K562 (cell line): ENCODE data around the gene TMEM132C. TPM values are rescaled to one million over a fixed set of nuclear protein-coding genes. Genes with fewer than 3 reads are reported as not detected.

Experiments
- ATAC-seq: fragments of 200-7000 bp; cut with Tn5 transposase; 3 replicates; pipeline ENCODE4 v1.9.1; 2020; ENCODE audit warnings: moderate library complexity
- BruUV-seq: library from RNA; stranded (reverse); fragments of 400-500 nt; replicated peaks from 2 replicates; lab custom pipeline; 2021; lab: Mats Ljungman, UMichigan
- CTCF ChIA-PET: fragments of 300-600 bp; formaldehyde crosslinking; extraction: SDS; loops from one replicate; lab custom pipeline; 2021; ENCODE audit warnings: low intra/inter-chr PET ratio; lab: Yijun Ruan, JAX
- POLR2A ChIA-PET: fragments of 300-600, 350-650 bp; sonication (Branson Sonifier 250); formaldehyde crosslinking; extraction: SDS; loops from one replicate; lab custom pipeline; 2021; ENCODE audit warnings: antibody characterized with exemption, inconsistent platforms; lab: Yijun Ruan, JAX
- DNase-seq, 4 experiments: peaks; one replicate each; pipeline versions ENCODE4 v3.0.0 to v3.0.0-alpha.2; 2011 to 2018; ENCODE audit warnings: low spot score in 3 of 4, mixed read lengths in 3 of 4; ENCODE audit errors: extremely low read depth in 1 of 4
- FAIRE-seq: peaks from 2 replicates; lab custom pipeline; 2011; peaks lifted over from hg19 to GRCh38; lab: Jason Lieb, UNC
- H2AFZ ChIP-seq: 2 replicates; pipeline ENCODE4 v1.6.0; 2011; ENCODE audit warnings: low read depth, low read length, control low read depth, inconsistent platforms
- H3K27ac ChIP-seq: fragments of 200-600 bp; 3 replicates; pipeline ENCODE4 v1.8.0; 2011; ENCODE audit warnings: low read depth, mild to moderate bottlenecking, control low read depth, inconsistent platforms, low read length, moderate library complexity, mixed read lengths; ENCODE audit errors: extremely low read depth
- H3K27me3 ChIP-seq, 2 experiments: fragments of 300-600 bp in 1 of 2; 2 replicates in 1 of 2; 3 replicates in 1 of 2; pipeline versions ENCODE4 v1.6.0 to v1.8.0; 2011; ENCODE audit warnings: inconsistent platforms in 2 of 2, low read length in 2 of 2, mild to moderate bottlenecking in 1 of 2, mixed read lengths in 1 of 2, moderate library complexity in 1 of 2; ENCODE audit not compliant: control insufficient read depth in 2 of 2, insufficient read depth in 2 of 2
- H3K36me3 ChIP-seq: fragments of 300-600 bp; 3 replicates; pipeline ENCODE4 v1.8.0; 2011; ENCODE audit warnings: mild to moderate bottlenecking, low read length, inconsistent platforms; ENCODE audit not compliant: control insufficient read depth, insufficient read depth
- H3K4me1 ChIP-seq, 2 experiments: fragments of 200-600 bp in 1 of 2; replicated peaks in 1 of 2; 2 replicates in 1 of 2; 3 replicates in 1 of 2; pipeline versions ENCODE4 v1.5.1 to v1.8.0; 2011; ENCODE audit warnings: inconsistent platforms in 2 of 2, low read length in 2 of 2, mild to moderate bottlenecking in 1 of 2, mixed read lengths in 1 of 2, moderate library complexity in 1 of 2; ENCODE audit not compliant: control insufficient read depth in 2 of 2, insufficient read depth in 2 of 2
- H3K4me2 ChIP-seq: 2 replicates; pipeline ENCODE4 v1.6.1; 2011; ENCODE audit warnings: low read length, control low read depth, inconsistent platforms, mixed read lengths; ENCODE audit not compliant: insufficient read depth
- H3K4me3 ChIP-seq: fragments of 200-600 bp; sonication (generic), shearing (Covaris generic); 2 replicates; pipeline ENCODE4 v1.5.1; 2016; ENCODE audit warnings: control low read depth, inconsistent platforms
- H3K79me2 ChIP-seq: fragments of 200-600 bp; 3 replicates; pipeline ENCODE4 v1.8.0; 2011; ENCODE audit warnings: low read length, inconsistent platforms; ENCODE audit not compliant: control insufficient read depth, insufficient read depth
- H3K9ac ChIP-seq, 2 experiments: 2 replicates each; pipeline versions ENCODE4 v1.6.0 to v1.6.1; 2011; ENCODE audit warnings: low read depth in 2 of 2, low read length in 2 of 2, control low read depth in 1 of 2, inconsistent platforms in 1 of 2, mild to moderate bottlenecking in 1 of 2, mixed read lengths in 1 of 2; ENCODE audit not compliant: insufficient read depth in 1 of 2
- H3K9me1 ChIP-seq: one replicate; pipeline ENCODE4 v1.6.0; 2011; ENCODE audit warnings: inconsistent platforms, mild to moderate bottlenecking, low read length, moderate library complexity; ENCODE audit not compliant: control insufficient read depth, insufficient read depth
- H3K9me3 ChIP-seq: replicated peaks from 2 replicates; pipeline ENCODE4 v1.5.1; 2011; ENCODE audit warnings: low read depth, low read length, inconsistent platforms; ENCODE audit not compliant: control insufficient read depth, insufficient read depth
- H4K20me1 ChIP-seq: replicated peaks from 2 replicates; pipeline ENCODE4 v1.6.1; 2011; ENCODE audit warnings: low read length, inconsistent platforms, mixed read lengths; ENCODE audit not compliant: control insufficient read depth, insufficient read depth
- CREB1 ChIP-seq, 2 experiments: sonication (generic) in 1 of 2; formaldehyde crosslinking in 1 of 2; IDR thresholded peaks; 2 replicates each; pipeline versions ENCODE4 v1.6.1 to v1.8.0; 2012 to 2022; ENCODE audit warnings: inconsistent platforms in 1 of 2, mild to moderate bottlenecking in 1 of 2, missing genetic modification reagents in 1 of 2, moderate library complexity in 1 of 2
- HEY1 ChIP-seq: fragments of 250-450 bp; sonication (Bioruptor Pico); IDR thresholded peaks from 2 replicates; pipeline ENCODE4 v1.5.0; 2020; ENCODE audit warnings: mild to moderate bottlenecking, moderate library complexity, borderline replicate concordance
- POLR2AphosphoS2 ChIP-seq: IDR thresholded peaks from 2 replicates; pipeline ENCODE4 v1.6.1; 2012; ENCODE audit warnings: low read length, improper control_type of control experiment
- TRIM24 ChIP-seq, 2 experiments: fragments of 450-650 bp; IDR thresholded peaks; 2 replicates each; pipeline ENCODE4 v1.6.1; 2016
- TSC22D4 ChIP-seq: fragments of 450-650 bp; IDR thresholded peaks from 2 replicates; pipeline ENCODE4 v1.6.1; 2016; ENCODE audit warnings: missing genetic modification characterization, missing biosample characterization, control low read depth
- ZNF134 ChIP-seq: fragments of 250-450 bp; sonication (Bioruptor Pico); conservative IDR thresholded peaks from 2 replicates; pipeline ENCODE4 v1.4.0; 2020
- ZNF583 ChIP-seq: fragments of 250-450 bp; sonication (Bioruptor Pico); IDR thresholded peaks from 2 replicates; pipeline ENCODE4 v1.4.0; 2020
- WGBS: fragments of 100-300 bp; shearing (Covaris generic); methylation state at CpG from one replicate; pipeline ENCODE4 v1.1.6; 2016; ENCODE audit warnings: low coverage, mixed read lengths; ENCODE audit not compliant: insufficient coverage; ENCODE audit errors: missing lambda C conversion rate; 5-methylcytosine and 5-hydroxymethylcytosine counted together
- in situ Hi-C: fragments of 300-500 bp; cut with MboI; formaldehyde crosslinking; loops from 4 replicates; pipeline ENCODE4 v1.15.0; 2018; ENCODE audit warnings: inconsistent platforms, mixed read lengths
- intact Hi-C: fragments of 100-400 bp; cut with micrococcal nuclease; formaldehyde crosslinking; loops from 2 replicates; pipeline ENCODE4 v1.14.2; 2022
- polyA plus RNA-seq, 8 experiments: library from polyadenylated mRNA; depleted of rRNA in 4 of 8; stranded (reverse) in 5 of 8; unstranded in 3 of 8; fragments of >200 nt; fragmentation: Nextera tagmentation in 2 of 8; fragmentation: Illumina TruSeq in 1 of 8; extraction: Ambion mirVana in 2 of 8; extraction: Trizol in 1 of 8; gene quantifications; 2 replicates each; pipeline versions ENCODE4 v1.2.1 to v1.2.3, GENCODE V29; 2011 to 2014; ENCODE audit warnings: inconsistent platforms in 1 of 8, missing spikeins in 1 of 8
- total RNA-seq, 7 experiments: library from RNA; depleted of rRNA in 6 of 7; stranded (reverse); fragments of >200 nt in 6 of 7; fragmentation: Illumina TruSeq in 2 of 7; extraction: Trizol in 2 of 7; gene quantifications; 2 replicates each; pipeline versions ENCODE4 v1.2.1 to v1.2.3, GENCODE V29; 2011 to 2021; ENCODE audit warnings: low replicate concordance in 1 of 7

TMEM132C gene
- total and polyA plus RNA-seq, 9 of the 15 experiments (the other 6 are each of a cell fraction or from before 2014, with no cell fraction given), result not detected

GRCh38 chr12:128606538-128606937, 339.6 kb downstream of the TMEM132C start:
- in situ Hi-C loops (no loop called here), intact Hi-C loops (no loop called here)
- no TSS peak for BruUV-seq
- H3K9me1 ChIP-seq, result no peaks in the 10 kb centered on the region
- H3K36me3 ChIP-seq, result no peaks in the 10 kb centered on the region
- peaks cover 0 to 1% of the 10 kb centered on the region in 2 experiments; a peak in 1 of 5 replicates for H3K27me3 ChIP-seq
- 3% methylated on average over 3 of the region's 3 CpGs for WGBS
- POLR2A ChIA-PET, result no interaction called here
- H3K4me2 ChIP-seq, result no peak overlapping the region
- no peak for ATAC-seq
- no peaks in the 10 kb centered on the region for H3K79me2 ChIP-seq
- H3K27ac ChIP-seq, result no peak overlapping the region
- no peak for DNase-seq
- CTCF ChIA-PET, result no interaction called here
- no peak overlapping the region for H3K9ac ChIP-seq
- no peak overlapping the region for H2AFZ ChIP-seq
- FAIRE-seq, result no peak
- no peak for TF ChIP-seq TSC22D4 (tag)
- TF ChIP-seq, all 486 proteins: peak for 0
- no peak overlapping the region for H3K4me3 ChIP-seq
- H3K4me1 ChIP-seq, result no peaks in the 10 kb centered on the region
- no peaks in the 10 kb centered on the region; the same call in 1 of the 2 replicates for H4K20me1 ChIP-seq
- H3K9me3 ChIP-seq, result no peaks in the 10 kb centered on the region

GRCh38 chr12:128606970-128607369, 340.0 kb downstream of the TMEM132C start:
- no peak for ATAC-seq
- no peak for TF ChIP-seq HEY1 (CRISPR knock-in tag)
- no peak for TF ChIP-seq CREB1 (IDR thresholded peaks at IDR 0.05)
- TF ChIP-seq CREB1 (CRISPR knock-in tag; IDR thresholded peaks at IDR 0.05), result no peak
- no peak for TF ChIP-seq POLR2AphosphoS2
- TF ChIP-seq TRIM24 (IDR thresholded peaks at IDR 0.05), result no peak
- no peak for TF ChIP-seq ZNF583
- TF ChIP-seq ZNF134 (CRISPR knock-in tag), result no peak
- no peaks in the 10 kb centered on the region for H3K9me1 ChIP-seq
- DNase-seq, result no peak
- no peaks in the 10 kb centered on the region for H3K9me3 ChIP-seq
- intact Hi-C loops, result no loop called here
- CTCF ChIA-PET, result no interaction called here
- POLR2A ChIA-PET, result no interaction called here
- H3K27ac ChIP-seq, result no peak overlapping the region
- BruUV-seq, result no TSS peak
- H3K27me3 ChIP-seq, result no peaks in the 10 kb centered on the region; a peak in 1 of 5 replicates
- no peak overlapping the region for H3K9ac ChIP-seq
- no peak overlapping the region for H3K4me2 ChIP-seq
- H3K36me3 ChIP-seq, result no peaks in the 10 kb centered on the region
- WGBS, result 0% methylated on average over 4 of the region's 4 CpGs
- no peak overlapping the region for H3K4me3 ChIP-seq
- H3K79me2 ChIP-seq, result no peaks in the 10 kb centered on the region
- H3K4me1 ChIP-seq, result no peaks in the 10 kb centered on the region
- FAIRE-seq, result no peak
- H2AFZ ChIP-seq, result no peak overlapping the region
- no peaks in the 10 kb centered on the region; the same call in 1 of the 2 replicates for H4K20me1 ChIP-seq
- in situ Hi-C loops, result no loop called here
